Neutrophil (primary cell): ENCODE measurements around the gene CYP8B1.

Source experiments
- H3K27ac ChIP-seq: fragments of 200-600 bp; sonication (generic); 2 replicates; pipeline ENCODE4 v1.5.1; 2016; ENCODE audit warnings: mild to moderate bottlenecking, moderate library complexity
- H3K27me3 ChIP-seq: fragments of 200-600 bp; sonication (generic); 2 replicates; pipeline ENCODE4 v1.6.0; 2016; ENCODE audit warnings: mild to moderate bottlenecking
- H3K36me3 ChIP-seq: fragments of 200-600 bp; sonication (generic); 2 replicates; pipeline ENCODE4 v1.5.1; 2017
- H3K4me1 ChIP-seq, 2 experiments: fragments of 200-600 bp in 1 of 2; sonication (generic) in 1 of 2; 1 replicate in 1 of 2; 2 replicates in 1 of 2; pipeline versions ENCODE4 v1.5.1 to v1.6.1; 2013 to 2016; ENCODE audit warnings: low read depth in 1 of 2, low read length in 1 of 2, mild to moderate bottlenecking in 1 of 2, moderate library complexity in 1 of 2; ENCODE audit not compliant: control insufficient read depth in 1 of 2, insufficient read depth in 1 of 2
- H3K4me3 ChIP-seq, 2 experiments: fragments of 200-600 bp in 1 of 2; sonication (generic) in 1 of 2; 1 replicate in 1 of 2; 2 replicates in 1 of 2; pipeline ENCODE4 v1.5.1; 2013 to 2016; ENCODE audit warnings: low read depth in 1 of 2, low read length in 1 of 2, mild to moderate bottlenecking in 1 of 2, moderate library complexity in 1 of 2
- H3K9me3 ChIP-seq: fragments of 200-600 bp; sonication (generic); 2 replicates; pipeline ENCODE4 v1.5.1; 2016
- TF ChIP-seq, protein P1 (sequence below): fragments of 200-600 bp; sonication (generic); IDR thresholded peaks from 2 replicates; pipeline ENCODE4 v1.5.1; 2016; ENCODE audit warnings: antibody characterized with exemption

Gene CYP8B1

GRCh38 chr3:42855219-42855546 lies 20.5 kb downstream of the CYP8B1 start:
- H3K27me3 ChIP-seq: peaks cover 5% of the 10 kb centered on the region
- no peaks in the 10 kb centered on the region for H3K36me3 ChIP-seq
- no peak overlapping the region for H3K4me3 ChIP-seq
- H3K27ac ChIP-seq: no peak overlapping the region
- TF ChIP-seq, protein P1, sequence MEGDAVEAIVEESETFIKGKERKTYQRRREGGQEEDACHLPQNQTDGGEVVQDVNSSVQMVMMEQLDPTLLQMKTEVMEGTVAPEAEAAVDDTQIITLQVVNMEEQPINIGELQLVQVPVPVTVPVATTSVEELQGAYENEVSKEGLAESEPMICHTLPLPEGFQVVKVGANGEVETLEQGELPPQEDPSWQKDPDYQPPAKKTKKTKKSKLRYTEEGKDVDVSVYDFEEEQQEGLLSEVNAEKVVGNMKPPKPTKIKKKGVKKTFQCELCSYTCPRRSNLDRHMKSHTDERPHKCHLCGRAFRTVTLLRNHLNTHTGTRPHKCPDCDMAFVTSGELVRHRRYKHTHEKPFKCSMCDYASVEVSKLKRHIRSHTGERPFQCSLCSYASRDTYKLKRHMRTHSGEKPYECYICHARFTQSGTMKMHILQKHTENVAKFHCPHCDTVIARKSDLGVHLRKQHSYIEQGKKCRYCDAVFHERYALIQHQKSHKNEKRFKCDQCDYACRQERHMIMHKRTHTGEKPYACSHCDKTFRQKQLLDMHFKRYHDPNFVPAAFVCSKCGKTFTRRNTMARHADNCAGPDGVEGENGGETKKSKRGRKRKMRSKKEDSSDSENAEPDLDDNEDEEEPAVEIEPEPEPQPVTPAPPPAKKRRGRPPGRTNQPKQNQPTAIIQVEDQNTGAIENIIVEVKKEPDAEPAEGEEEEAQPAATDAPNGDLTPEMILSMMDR: no peak
- H3K9me3 ChIP-seq: no peaks in the 10 kb centered on the region
- no peaks in the 10 kb centered on the region for H3K4me1 ChIP-seq

DNA sequence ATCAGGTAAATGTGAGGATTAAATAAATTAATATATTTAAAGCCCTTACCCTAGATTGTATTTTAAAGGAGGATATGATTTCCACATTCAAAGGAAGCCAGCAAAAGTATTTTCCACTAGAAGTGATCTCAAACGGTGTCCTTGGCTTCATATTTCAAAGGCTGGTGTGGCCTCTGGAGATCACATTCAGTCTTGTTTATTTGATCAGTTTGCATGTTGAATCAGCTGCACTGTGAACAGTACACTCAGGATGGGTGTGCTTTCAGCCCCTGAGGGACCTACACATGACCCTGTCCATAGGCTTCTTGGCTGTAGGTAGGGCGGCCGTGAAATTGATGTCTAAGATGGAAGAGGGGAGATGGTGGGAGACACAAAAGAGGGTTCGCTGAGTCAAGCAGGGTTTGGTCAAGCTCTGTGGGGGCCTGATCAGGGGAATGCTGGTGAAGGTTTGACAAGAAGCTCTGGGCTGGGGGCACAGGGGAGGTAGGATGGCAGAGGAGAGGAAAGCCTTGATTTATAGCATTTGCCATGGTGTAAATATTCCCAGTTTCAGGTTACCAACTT lies 21.9 kb downstream of the CYP8B1 start:
- Histone ChIP-seq H3K4me3 (no peak overlapping the region), H3K4me1 (no peaks in the 10 kb centered on the region), H3K27me3 (peaks cover 5% of the 10 kb centered on the region), H3K36me3 (no peaks in the 10 kb centered on the region), H3K27ac (no peak overlapping the region), H3K9me3 (no peaks in the 10 kb centered on the region)
- TF ChIP-seq, protein P1: no peak

DNA sequence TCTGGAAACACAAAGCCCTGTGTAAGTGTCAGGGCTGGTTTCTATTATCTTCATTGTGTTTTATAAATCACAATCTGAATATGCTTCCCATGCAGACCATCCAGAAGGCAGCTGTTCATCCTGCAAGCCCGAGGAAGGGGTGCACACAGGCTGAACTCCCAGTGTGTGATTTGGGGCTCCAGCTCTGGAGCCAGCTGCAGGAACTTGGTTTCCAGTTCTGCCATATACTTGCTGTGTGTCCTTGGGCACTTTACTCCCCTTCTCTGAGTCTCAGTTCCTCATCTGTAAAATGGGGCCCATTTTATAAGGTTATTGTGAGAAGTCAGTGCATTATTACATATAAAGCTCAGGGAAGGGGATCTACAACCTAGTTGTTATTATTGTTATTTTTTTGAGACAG lies 22.6 kb downstream of the CYP8B1 start:
- Histone ChIP-seq H3K4me3 (no peak overlapping the region), H3K9me3 (no peaks in the 10 kb centered on the region), H3K27ac (no peak overlapping the region), H3K36me3 (no peaks in the 10 kb centered on the region), H3K4me1 (no peaks in the 10 kb centered on the region), H3K27me3 (peaks cover 4% of the 10 kb centered on the region)
- TF ChIP-seq, protein P1: no peak

DNA sequence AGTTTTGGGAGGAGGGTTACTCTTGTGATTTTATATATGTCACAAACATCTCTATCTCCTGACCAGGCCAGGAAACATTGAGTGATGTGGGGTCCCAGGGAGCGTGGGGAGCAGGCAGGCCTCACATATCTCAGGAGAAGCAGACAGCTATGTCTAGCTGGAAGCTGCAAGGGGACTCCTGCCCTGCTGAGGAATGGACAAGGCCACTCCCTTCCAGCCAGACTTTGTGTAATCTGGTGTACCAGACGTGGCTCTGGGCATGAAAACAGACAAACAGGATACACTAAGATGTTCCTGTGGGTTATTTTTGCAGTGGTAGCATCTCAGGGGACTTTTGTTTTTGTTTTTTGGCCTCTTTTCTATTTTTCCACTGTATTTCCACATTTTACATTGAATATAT lies 23.2 kb downstream of the CYP8B1 start:
- Histone ChIP-seq H3K4me3 (no peak overlapping the region), H3K36me3 (no peaks in the 10 kb centered on the region), H3K27me3 (no peaks in the 10 kb centered on the region), H3K27ac (no peak overlapping the region), H3K4me1 (peaks cover under 1 to 2% of the 10 kb centered on the region in 2 experiments), H3K9me3 (no peaks in the 10 kb centered on the region)
- TF ChIP-seq, protein P1: no peak

DNA sequence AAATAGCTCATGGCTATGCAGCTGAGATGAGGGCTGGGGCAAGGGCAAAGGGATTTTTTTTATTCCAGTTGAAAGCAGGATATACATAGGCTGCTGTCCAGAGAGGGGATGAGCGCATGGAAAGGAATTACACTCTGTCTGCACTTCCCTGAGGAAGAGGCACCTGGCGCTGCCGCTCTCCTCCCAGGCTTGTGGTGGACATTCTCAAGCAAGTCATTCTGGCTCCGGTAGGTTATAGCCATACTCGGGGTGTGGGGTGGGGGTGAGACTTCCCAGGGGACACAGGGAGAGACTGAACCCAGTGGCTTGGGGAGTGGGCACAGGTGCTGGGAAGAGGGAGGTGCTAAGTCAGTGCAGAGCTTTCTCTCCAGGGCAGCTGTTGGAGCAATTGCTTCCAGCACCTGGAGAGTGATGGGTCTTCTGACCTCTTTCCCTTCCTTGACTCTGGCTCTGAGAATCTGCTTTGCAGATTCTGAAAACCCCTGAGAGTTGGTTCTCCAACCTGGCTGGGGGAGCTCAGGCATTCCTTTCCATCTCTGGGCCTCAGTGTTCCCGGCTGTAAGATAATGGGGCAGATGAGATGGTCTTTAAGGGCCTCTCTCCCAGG lies 24.3 kb downstream of the CYP8B1 start:
- Histone ChIP-seq H3K27me3 (no peaks in the 10 kb centered on the region), H3K9me3 (no peaks in the 10 kb centered on the region), H3K27ac (no peak overlapping the region), H3K36me3 (no peaks in the 10 kb centered on the region), H3K4me3 (no peak overlapping the region), H3K4me1 (peaks cover 6 to 11% of the 10 kb centered on the region in 2 experiments)
- TF ChIP-seq, protein P1: no peak
